HG02973 (cell line): ENCODE measurements around the gene PRDM16.

Experiments
- ATAC-seq: cut with Tn5 transposase; IDR thresholded peaks from one replicate; pipeline ENCODE4 v1.9.1; 2021; ENCODE audit warnings: moderate library complexity; ENCODE audit not compliant: unreplicated experiment

Gene PRDM16

DNA sequence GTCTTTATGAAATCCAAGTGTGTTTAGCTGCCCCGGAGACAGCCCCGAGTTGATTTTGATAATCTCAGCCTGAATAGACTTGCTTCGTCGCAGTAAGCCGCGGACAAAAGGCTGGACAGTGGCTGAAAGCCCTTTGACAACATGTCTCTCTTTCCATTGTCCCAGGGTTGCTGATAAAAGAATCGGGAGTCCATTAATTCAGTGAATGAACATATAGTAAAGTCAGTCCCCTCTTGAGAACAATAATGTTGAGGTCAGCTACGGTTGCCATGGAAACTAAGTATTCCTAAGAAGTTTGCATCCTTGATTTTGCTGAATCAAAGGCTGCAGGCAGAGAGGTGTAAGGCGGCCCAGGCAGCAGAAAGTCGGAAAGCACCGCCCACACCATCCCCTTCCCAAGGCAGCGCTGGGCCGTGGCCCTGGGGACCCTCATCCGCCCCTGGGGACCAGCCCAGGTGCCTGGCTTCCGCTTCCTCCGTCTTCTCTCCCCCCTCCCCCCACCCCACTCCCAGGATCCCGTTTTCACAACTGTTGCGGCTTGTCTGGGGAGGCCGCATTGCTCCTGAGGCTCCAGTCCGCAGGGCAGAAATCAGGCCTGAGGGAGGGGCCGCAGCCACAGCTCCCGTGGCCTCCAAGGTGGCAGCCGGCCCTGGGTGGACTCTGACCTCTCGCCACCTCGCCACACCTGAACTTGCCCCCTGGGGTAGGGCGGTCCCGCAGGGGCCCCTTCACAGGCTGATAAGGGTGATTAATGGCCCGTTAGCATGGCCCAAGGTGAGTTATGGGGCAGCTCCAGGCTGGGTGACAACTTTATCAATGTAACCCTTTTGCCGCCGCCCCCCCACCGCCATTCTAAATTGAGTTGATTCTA, 180.9 kb downstream of the PRDM16 start:
- ATAC-seq, result no peak

GRCh38 chr1:3250624-3251023, 181.6 kb downstream of the PRDM16 start:
- ATAC-seq, result no peak

GRCh38 chr1:3251099-3251806, 182.2 kb downstream of the PRDM16 start:
- ATAC-seq, result no peak

GRCh38 chr1:3251807-3252428, 182.9 kb downstream of the PRDM16 start:
- no peak for ATAC-seq

- ATAC-seq, result no peak
Measured at GRCh38 chr1:3255680-3256079, 186.7 kb downstream of the PRDM16 start.

- ATAC-seq, result no peak
Measured at GRCh38 chr1:3257788-3258187, 188.8 kb downstream of the PRDM16 start.

DNA sequence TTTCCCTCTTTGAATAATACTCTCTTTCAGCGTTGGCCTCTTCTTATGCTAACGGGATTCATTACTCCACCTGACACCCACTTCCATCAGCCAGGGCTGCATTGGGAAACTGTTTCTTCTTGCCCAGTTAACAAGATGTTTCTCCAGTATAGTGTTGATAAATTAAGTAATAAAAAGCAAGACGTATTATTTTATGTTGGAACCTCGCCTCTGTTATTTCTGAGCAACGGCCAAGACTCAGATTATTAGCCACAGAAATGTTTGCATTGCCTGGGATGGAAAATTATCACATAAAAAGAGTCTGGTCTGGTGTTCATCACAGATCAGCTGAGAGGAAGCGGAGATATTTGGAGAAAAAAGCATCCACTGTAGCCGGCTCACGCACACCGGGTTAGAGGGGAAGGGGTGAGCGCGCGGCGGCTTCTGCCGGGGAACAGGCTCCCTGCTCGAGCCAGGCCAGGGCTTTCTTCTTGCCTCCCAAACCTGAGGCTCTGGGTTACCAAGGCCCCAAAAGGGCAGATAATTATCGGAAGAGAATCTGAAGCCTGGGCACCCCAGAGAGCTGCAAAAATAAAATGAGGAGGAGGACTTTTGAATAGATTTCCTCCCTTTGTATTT, 189.5 kb downstream of the PRDM16 start:
- ATAC-seq, result no peak

DNA sequence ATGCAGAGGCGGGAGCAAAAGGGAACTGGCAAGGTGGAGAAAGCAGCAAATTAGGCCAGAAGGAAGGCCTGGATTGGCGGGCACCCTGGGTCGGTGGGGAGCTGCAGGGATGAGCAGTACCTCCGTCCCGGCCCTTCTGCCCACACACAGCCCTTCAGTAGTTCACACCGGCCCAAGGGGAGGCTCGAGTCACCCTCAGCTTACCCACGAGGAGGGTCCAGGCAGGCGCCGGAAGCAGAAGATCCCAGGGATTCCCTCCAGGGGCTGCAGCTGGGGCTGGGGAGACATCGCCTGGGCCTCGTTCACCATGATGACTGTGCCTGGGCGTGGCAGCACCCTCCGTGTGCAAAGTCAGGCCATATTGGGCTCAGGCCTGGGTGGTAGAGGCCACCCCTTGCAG, 190.0 kb downstream of the PRDM16 start:
- no peak for ATAC-seq

DNA sequence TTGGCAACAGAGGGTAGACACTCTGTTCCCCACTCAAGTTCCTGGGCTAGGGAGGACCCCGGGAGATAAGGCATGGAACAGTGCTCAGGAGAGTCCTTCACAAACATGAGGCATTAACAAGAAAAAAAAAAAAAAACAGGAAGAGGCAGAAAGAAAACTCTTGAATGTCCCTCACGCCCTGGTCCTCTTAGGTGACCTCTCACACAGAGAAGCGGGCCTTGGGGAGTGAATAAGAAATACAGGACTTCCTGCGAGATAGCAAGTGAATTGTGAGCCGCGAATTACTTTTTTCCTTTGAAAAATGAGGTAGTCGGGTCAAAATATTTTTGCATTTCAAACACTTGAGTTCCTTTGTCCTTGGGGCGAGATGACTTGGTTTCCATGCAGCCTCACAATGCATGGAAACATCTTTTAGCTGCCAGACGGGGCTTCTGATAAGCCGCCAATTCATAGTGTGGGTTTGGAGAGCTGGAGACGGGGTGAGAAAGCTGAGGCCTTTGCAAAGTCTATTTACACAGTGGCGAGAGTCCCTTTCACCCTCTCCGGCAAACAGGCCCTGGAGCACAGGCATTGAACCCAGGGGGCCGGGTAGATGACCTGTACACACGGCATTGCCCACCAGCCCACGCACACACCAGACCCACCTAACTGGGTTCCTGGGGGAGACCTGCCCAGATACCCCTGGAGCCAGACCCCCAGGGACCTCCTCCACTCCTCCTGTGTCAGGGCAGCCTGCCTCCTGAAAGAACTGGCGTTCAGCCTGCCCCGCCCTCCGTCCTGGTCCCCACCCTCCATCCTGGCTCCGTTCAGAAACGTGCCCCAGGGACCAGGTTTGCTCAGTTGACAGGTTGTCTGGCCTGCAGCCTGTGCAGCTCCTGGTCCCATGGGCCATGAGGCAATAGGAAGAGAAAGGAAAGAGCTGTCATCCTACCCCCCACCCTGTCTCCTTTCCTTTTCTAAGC, 192.3 kb downstream of the PRDM16 start:
- no peak for ATAC-seq

GRCh38 chr1:3261969-3262579, 193.1 kb downstream of the PRDM16 start:
- no peak for ATAC-seq

GRCh38 chr1:3262681-3263286, 193.8 kb downstream of the PRDM16 start:
- no peak for ATAC-seq

GRCh38 chr1:3263790-3264189, 194.8 kb downstream of the PRDM16 start:
- ATAC-seq, result no peak

GRCh38 chr1:3264456-3264855, 195.5 kb downstream of the PRDM16 start:
- ATAC-seq, result no peak

DNA sequence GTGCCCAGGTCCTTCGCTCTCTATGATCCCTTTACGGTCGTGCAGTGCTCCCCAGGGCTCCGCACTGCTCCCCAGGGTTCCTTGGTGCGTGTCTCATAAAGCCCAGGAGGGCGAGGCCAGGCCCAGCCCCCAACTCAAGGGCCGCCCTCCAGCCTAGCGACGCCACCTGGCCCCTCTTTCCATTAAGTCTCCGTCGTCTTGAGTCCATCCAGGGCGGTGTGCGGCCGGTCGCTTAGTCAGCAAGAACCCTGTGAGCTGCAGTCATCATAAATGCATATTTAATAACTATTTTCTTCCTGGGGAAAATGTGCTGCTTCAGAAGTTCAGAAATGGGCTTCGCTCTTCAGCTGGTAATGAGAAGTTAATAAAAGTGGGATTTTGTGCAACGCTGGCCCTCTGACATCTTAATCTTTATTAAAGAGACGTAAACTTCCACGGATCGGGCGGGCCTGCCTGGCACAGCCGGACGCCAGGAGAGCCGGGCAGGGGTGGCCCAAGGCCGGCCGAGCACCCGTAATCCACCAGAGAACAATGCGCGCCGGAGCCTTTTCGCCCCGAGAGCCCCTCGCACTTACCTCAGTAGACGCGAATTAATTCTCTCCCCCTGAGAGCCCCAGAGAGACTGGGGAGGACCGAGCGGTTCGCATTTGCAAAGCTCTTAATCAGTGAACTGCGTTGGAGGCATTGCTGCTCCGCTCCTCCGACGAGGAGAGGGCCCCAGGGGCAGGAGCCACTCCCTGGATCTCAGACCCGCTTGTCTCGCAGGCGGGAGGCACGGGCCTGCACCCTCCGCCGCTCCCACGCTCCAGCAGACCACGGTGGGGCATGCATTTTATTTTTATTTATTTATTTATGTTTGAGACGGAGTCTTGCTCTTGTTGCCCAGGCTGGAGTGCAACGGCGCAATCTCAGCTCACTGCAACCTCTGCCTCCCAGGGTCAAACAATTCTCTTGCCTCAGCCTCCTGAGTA, 197.1 kb downstream of the PRDM16 start:
- ATAC-seq, result no peak

- no peak for ATAC-seq
Measured at GRCh38 chr1:3266870-3267549, 198.0 kb downstream of the PRDM16 start.

DNA sequence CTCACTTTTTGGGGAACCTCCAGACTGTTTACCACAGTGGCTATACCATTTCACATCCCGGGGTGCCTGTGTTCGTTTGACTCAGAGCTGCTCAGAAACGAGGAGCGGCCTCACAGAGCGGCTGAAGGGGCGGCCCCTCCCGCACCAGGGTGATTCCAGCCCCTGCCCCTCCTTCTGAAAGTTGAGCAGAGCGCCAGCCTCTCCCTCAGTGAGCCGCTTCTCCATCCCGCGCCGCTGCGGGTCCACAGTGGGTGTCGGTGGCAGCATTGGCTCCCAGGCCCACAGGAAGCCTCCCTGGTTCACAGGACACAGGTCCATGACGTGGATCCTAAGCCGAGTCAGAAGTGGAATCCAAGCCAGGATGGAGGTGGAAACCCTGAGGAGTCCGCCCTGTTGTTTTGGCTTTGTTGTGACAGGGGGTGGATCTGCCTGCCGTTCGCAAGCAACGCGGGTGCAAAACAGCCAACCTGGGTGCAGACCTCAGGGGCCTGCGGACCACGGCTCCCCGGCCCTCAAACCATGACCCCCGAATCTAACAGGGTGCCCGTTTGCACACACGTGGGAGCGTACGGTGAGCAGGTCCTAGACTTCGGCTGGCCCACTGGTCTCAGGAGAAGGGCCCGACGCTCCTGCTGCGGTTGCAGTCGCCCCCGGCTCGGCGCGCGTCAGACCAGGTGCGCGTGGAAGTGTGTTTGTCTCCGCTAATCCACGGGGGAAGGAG, 198.7 kb downstream of the PRDM16 start:
- ATAC-seq, result no peak

DNA sequence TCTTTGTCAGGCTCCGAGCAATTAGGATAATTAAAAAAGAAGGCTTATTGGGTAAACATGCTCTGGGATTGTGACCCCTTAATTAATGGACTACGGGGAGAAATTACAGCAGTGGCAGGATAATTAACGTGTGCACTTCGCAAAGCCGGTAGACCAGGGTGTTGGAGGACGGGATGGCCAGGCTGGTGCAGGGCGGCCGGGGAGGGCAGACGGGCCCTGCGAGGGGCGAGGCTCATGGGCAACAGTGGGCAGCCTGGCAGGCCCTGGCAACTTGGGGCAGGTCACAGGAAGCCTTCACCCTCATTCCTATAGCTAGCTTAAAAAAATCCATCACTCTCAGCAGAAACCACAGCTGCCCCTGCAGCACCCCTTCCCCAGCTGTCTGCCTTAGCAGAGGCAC, 199.3 kb downstream of the PRDM16 start:
- no peak for ATAC-seq
